ENCODE data around the gene CDH18.

Gene CDH18

GRCh38 chr5:19536387-19536786 is 451.6 kb downstream of the CDH18 start:
- no peak for DNase-seq (ENCODE audit: low read depth in 2 of 2)
- no peak overlapping the region for H3K4me3 ChIP-seq (replicated peaks in 1 of 2; ENCODE audit: low read depth in 2 of 2, low read length in 2 of 2)
- no peak for TF ChIP-seq CTCF (IDR thresholded peaks at IDR 0.05; ENCODE audit: low read depth, low read length)

GRCh38 chr5:19534751-19535150 is 453.2 kb downstream of the CDH18 start:
- H3K4me3 ChIP-seq (replicated peaks in 1 of 2; ENCODE audit: low read depth in 2 of 2, low read length in 2 of 2) = no peak overlapping the region
- no peak for TF ChIP-seq CTCF (IDR thresholded peaks at IDR 0.05; ENCODE audit: low read depth, low read length)
- DNase-seq (ENCODE audit: low read depth in 2 of 2) = no peak

GRCh38 chr5:19532936-19533335 is 455.1 kb downstream of the CDH18 start:
- TF ChIP-seq CTCF (IDR thresholded peaks at IDR 0.05; ENCODE audit: low read depth, low read length) = no peak
- H3K4me3 ChIP-seq (replicated peaks in 1 of 2; ENCODE audit: low read depth in 2 of 2, low read length in 2 of 2) = no peak overlapping the region
- DNase-seq (ENCODE audit: low read depth in 2 of 2) = no peak

GRCh38 chr5:19531374-19531952 is 456.5 kb downstream of the CDH18 start:
- H3K4me3 ChIP-seq (replicated peaks in 1 of 2; ENCODE audit: low read depth in 2 of 2, low read length in 2 of 2) = no peak overlapping the region
- peak in 1 of 2 donors; percentile 21 for DNase-seq (ENCODE audit: low read depth in 2 of 2)
- no peak for TF ChIP-seq CTCF (IDR thresholded peaks at IDR 0.05; ENCODE audit: low read depth, low read length)

- no peak for TF ChIP-seq CTCF (IDR thresholded peaks at IDR 0.05; ENCODE audit: low read depth, low read length)
- no peak for DNase-seq (ENCODE audit: low read depth in 2 of 2)
- no peak overlapping the region for H3K4me3 ChIP-seq (replicated peaks in 1 of 2; ENCODE audit: low read depth in 2 of 2, low read length in 2 of 2)
Observed at GRCh38 chr5:19519448-19519847, 468.6 kb downstream of the CDH18 start.

- no peak overlapping the region for H3K4me3 ChIP-seq (replicated peaks in 1 of 2; ENCODE audit: low read depth in 2 of 2, low read length in 2 of 2)
- no peak for TF ChIP-seq CTCF (IDR thresholded peaks at IDR 0.05; ENCODE audit: low read depth, low read length)
- no peak for DNase-seq (ENCODE audit: low read depth in 2 of 2)
Observed at GRCh38 chr5:19498852-19499251, 489.1 kb downstream of the CDH18 start.

GRCh38 chr5:19497229-19497815 is 490.7 kb downstream of the CDH18 start:
- DNase-seq (ENCODE audit: low read depth in 2 of 2) = no peak
- H3K4me3 ChIP-seq (replicated peaks in 1 of 2; ENCODE audit: low read depth in 2 of 2, low read length in 2 of 2) = no peak overlapping the region
- no peak for TF ChIP-seq CTCF (IDR thresholded peaks at IDR 0.05; ENCODE audit: low read depth, low read length)
